ENCODE measurements around the gene ORC3.
"Not testable (repeated sequence)": the region's sequence is repeated elsewhere in the genome, so short reads cannot be mapped to it uniquely, and the experiment has no call there.

Gene ORC3

GRCh38 chr6:87697581-87698546 is 107.9 kb downstream of the ORC3 start:
- DNase-seq (ENCODE audit: low read depth): no peak

GRCh38 chr6:87698547-87699006 is 108.6 kb downstream of the ORC3 start:
- no peak for DNase-seq (ENCODE audit: low read depth)

- DNase-seq (ENCODE audit: low read depth): no peak
Observed at GRCh38 chr6:87699576-87699975, 109.6 kb downstream of the ORC3 start.

- peak; percentile 23 for DNase-seq (ENCODE audit: low read depth)
Observed at GRCh38 chr6:87700397-87701343, 110.7 kb downstream of the ORC3 start.

GRCh38 chr6:87701344-87701675 is 111.4 kb downstream of the ORC3 start:
- no peak for DNase-seq (ENCODE audit: low read depth)

- DNase-seq (ENCODE audit: low read depth): peak; percentile 95
Observed at GRCh38 chr6:87701676-87702588, 112.0 kb downstream of the ORC3 start, which contains the start of gene AKIRIN2. Gene AKIRIN2, minus strand, starts transcription at chr6:87702233. Its CDS starts 549 bp downstream, at chr6:87701684.

GRCh38 chr6:87702589-87702945 is 112.6 kb downstream of the ORC3 start:
- no peak for DNase-seq (ENCODE audit: low read depth)

GRCh38 chr6:87703039-87703438 is 113.1 kb downstream of the ORC3 start:
- not testable (repeated sequence) for DNase-seq (ENCODE audit: low read depth)

- DNase-seq (ENCODE audit: low read depth): no peak
Observed at GRCh38 chr6:87705070-87705691, 115.2 kb downstream of the ORC3 start.

- no peak for DNase-seq (ENCODE audit: low read depth)
Observed at GRCh38 chr6:87706187-87706966, 116.4 kb downstream of the ORC3 start.

GRCh38 chr6:87708581-87709427 is 118.9 kb downstream of the ORC3 start:
- not testable (repeated sequence) for DNase-seq (ENCODE audit: low read depth)

- no peak for DNase-seq (ENCODE audit: low read depth)
Observed at GRCh38 chr6:87710090-87710489, 120.2 kb downstream of the ORC3 start.

- not testable (repeated sequence) for DNase-seq (ENCODE audit: low read depth)
Observed at GRCh38 chr6:87712713-87713112, 122.8 kb downstream of the ORC3 start.

- DNase-seq (ENCODE audit: low read depth): no peak
Observed at GRCh38 chr6:87714093-87714842, 124.3 kb downstream of the ORC3 start.

All from stimulated activated CD4-positive, alpha-beta T cell treated with anti-CD3 and anti-CD28 coated beads, Interleukin-2, amount 100 ng/mL, for 4 hours (primary cell).